Measurements from ENCODE around the gene GPATCH8.

GPATCH8 gene

GRCh38 chr17:44352828-44353671 is 150.2 kb downstream of the GPATCH8 start:
- no peak for DNase-seq

DNA sequence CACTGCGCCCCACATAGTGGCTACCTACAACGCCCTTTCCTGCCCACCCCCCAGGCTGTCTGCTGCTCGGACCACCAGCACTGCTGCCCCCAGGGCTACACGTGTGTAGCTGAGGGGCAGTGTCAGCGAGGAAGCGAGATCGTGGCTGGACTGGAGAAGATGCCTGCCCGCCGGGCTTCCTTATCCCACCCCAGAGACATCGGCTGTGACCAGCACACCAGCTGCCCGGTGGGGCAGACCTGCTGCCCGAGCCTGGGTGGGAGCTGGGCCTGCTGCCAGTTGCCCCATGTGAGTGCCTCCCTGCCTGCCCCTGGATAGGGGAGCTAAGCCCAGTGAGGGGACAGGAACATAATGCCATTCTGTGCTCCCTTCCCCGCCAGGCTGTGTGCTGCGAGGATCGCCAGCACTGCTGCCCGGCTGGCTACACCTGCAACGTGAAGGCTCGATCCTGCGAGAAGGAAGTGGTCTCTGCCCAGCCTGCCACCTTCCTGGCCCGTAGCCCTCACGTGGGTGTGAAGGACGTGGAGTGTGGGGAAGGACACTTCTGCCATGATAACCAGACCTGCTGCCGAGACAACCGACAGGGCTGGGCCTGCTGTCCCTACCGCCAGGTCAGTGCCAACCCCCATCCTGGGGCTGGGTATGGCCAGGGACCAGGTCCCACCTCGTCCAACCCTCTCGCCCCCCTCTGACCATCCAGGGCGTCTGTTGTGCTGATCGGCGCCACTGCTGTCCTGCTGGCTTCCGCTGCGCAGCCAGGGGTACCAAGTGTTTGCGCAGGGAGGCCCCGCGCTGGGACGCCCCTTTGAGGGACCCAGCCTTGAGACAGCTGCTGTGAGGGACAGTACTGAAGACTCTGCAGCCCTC is 151.0 kb downstream of the GPATCH8 start:
- no peak for DNase-seq

DNA sequence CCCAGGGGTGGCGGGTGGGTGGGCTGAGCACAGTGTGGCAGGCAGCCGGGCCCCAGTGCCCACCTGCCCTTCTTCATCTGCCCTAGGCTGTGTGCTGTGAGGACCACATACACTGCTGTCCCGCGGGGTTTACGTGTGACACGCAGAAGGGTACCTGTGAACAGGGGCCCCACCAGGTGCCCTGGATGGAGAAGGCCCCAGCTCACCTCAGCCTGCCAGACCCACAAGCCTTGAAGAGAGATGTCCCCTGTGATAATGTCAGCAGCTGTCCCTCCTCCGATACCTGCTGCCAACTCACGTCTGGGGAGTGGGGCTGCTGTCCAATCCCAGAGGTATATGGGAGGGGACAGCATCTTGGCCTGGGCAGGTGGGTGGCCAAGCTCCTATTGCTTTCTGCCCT is 151.7 kb downstream of the GPATCH8 start:
- no peak for DNase-seq

GRCh38 chr17:44350733-44351226 is 152.4 kb downstream of the GPATCH8 start:
- no peak for DNase-seq

DNA sequence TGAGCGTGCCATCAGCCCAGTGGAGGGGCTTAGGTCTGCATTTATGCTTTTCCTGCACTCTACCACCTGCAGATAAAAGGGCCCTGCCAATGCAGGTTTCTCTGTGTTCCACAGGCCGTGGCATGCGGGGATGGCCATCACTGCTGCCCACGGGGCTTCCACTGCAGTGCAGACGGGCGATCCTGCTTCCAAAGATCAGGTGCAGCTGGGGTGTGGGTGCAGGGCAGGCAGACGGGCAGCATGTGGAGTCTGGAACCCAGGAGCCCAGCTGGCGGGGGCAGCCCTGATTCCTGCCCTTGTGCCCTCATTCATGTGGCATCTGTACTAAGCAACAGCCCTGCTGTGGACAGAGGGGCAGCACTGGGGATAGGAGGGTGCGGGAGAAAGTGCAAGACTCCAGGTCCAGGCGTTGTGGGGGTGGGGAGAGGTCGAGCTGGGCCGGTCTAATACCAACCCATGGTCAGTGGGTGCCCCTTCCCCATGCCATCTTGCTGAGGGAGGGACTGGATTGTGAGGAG is 153.6 kb downstream of the GPATCH8 start:
- no peak for DNase-seq

DNA sequence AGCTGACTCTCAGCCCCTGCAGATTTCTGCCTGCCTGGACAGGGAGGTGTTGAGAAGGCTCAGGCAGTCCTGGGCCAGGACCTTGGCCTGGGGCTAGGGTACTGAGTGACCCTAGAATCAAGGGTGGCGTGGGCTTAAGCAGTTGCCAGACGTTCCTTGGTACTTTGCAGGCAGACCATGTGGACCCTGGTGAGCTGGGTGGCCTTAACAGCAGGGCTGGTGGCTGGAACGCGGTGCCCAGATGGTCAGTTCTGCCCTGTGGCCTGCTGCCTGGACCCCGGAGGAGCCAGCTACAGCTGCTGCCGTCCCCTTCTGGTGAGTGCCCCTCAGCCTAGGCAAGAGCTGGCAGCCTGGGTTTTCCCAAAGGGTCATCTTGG is 154.2 kb downstream of the GPATCH8 start:
- no peak for DNase-seq

DNA sequence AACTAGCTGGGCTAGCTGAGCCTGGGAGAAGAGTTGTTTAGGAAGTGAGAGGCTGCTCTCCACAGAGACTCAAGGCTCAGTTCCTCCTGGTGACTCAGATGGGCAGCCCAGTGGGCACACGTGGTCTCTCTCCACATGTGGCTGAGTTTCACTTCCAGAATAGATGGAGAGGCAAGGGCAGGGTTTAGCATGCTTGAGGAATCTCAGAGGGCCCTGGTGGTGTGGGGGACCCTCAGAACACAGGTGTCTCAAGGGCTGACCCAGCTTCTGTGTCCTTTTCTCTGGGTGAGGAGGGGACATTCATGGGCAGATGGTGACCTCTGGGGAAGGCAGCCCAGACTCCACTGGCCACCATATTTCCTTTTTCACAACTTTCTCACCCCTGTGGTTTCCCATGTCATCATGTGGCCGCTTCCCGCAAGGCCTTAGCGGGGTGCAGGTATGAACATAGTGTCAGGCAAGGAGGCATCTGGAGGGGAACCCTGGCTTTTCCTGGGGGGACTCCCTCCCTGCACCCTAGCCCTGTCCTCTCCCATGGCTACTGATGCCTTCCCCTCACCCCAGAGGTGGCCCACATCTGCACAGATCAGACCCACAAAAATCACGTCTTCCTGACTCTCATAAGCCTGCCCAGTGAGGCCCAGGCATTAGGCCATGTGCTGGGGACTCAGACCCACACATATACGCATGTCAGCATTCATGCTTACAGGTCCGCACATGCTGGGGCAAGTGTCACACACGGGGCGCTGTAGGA is 154.8 kb downstream of the GPATCH8 start:
- DNase-seq, result no peak

All from NCI-H2029 (cell line).